Lower lobe of right lung (tissue), 2 donors: ENCODE data around the gene FMNL2. TPM values are rescaled to one million over a fixed set of nuclear protein-coding genes. Genes with fewer than 3 reads are reported as not detected.
A peak's percentile ranks its signal among the peaks of the same experiment; 100 is the strongest.

Source experiments
- ATAC-seq, 2 donors: fragments of 200-7000 bp; cut with Tn5 transposase; one replicate each; pipeline ENCODE4 v1.9.1; 2020 to 2022; ENCODE audit warnings: mild to moderate bottlenecking in 2 of 2, moderate library complexity in 2 of 2
- DNase-seq: peaks from one replicate; pipeline ENCODE4 v3.0.0-alpha.2; 2020
- H3K27ac ChIP-seq: fragments of 200-600 bp; one replicate; pipeline ENCODE4 v1.8.0; 2022
- H3K27me3 ChIP-seq: fragments of 200-600 bp; one replicate; pipeline ENCODE4 v1.8.0; 2022; ENCODE audit warnings: low read depth
- H3K36me3 ChIP-seq: fragments of 200-600 bp; one replicate; pipeline ENCODE4 v1.8.0; 2022; ENCODE audit warnings: mild to moderate bottlenecking
- H3K4me1 ChIP-seq: fragments of 200-600 bp; one replicate; pipeline ENCODE4 v1.8.0; 2022
- H3K4me3 ChIP-seq: fragments of 200-600 bp; one replicate; pipeline ENCODE4 v1.8.0; 2022; ENCODE audit warnings: mild to moderate bottlenecking
- H3K9me3 ChIP-seq: fragments of 200-600 bp; one replicate; pipeline ENCODE4 v1.8.0; 2022
- CTCF ChIP-seq: fragments of 200-600 bp; IDR thresholded peaks from one replicate; pipeline ENCODE4 v1.8.0; 2022; ENCODE audit warnings: antibody characterized with exemption, mild to moderate bottlenecking
- intact Hi-C: fragments of 100-400 bp; cut with DNase I; formaldehyde crosslinking; loops from one replicate; pipeline ENCODE4 v1.11.0; 2022
- total RNA-seq: library from RNA; stranded (reverse); fragmentation: NEBNext Ultra II Directional; extraction: Animal tissue kit (Norgen Biotek cat#: 25700); gene quantifications from one replicate; pipeline ENCODE4 v1.2.1, GENCODE V29; 2021
- donor health status: DM: no; HTN: yes; CAD: no; lungs with severe emphysema.

FMNL2 gene
- total RNA-seq, 1 donor from 2014 or later: 77.9 TPM

GRCh38 chr2:152413228-152414030 lies 78.5 kb downstream of the FMNL2 start:
- ATAC-seq (no peak), DNase-seq (no peak)
- no peaks in the 10 kb centered on the region for H3K27me3 ChIP-seq
- peaks cover 32% of the 10 kb centered on the region for H3K4me1 ChIP-seq
- H3K4me3 ChIP-seq: no peak overlapping the region
- intact Hi-C loops: no loop called here
- no peaks in the 10 kb centered on the region for H3K9me3 ChIP-seq
- TF ChIP-seq CTCF: no peak
- H3K36me3 ChIP-seq: no peaks in the 10 kb centered on the region
- no peak overlapping the region for H3K27ac ChIP-seq

- ATAC-seq (peak; percentile 25 to 53), DNase-seq (no peak)
- Histone ChIP-seq H3K36me3 (no peaks in the 10 kb centered on the region), H3K4me1 (peaks cover 36% of the 10 kb centered on the region), H3K9me3 (no peaks in the 10 kb centered on the region), H3K27me3 (no peaks in the 10 kb centered on the region), H3K27ac (no peak overlapping the region), H3K4me3 (no peak overlapping the region)
- no peak for TF ChIP-seq CTCF
- intact Hi-C loops: no loop called here
These were observed 80.3 kb downstream of the FMNL2 start for GRCh38 chr2:152415231-152415642.

GRCh38 chr2:152415796-152416195 lies 80.8 kb downstream of the FMNL2 start:
- no peaks in the 10 kb centered on the region for H3K9me3 ChIP-seq
- H3K27ac ChIP-seq: no peak overlapping the region
- H3K4me1 ChIP-seq: peaks cover 34% of the 10 kb centered on the region
- no peaks in the 10 kb centered on the region for H3K36me3 ChIP-seq
- no peak for DNase-seq
- intact Hi-C loops: no loop called here
- ATAC-seq: peak in 1 of 2 donors; percentile 9
- no peaks in the 10 kb centered on the region for H3K27me3 ChIP-seq
- TF ChIP-seq CTCF: no peak
- no peak overlapping the region for H3K4me3 ChIP-seq

- Histone ChIP-seq H3K36me3 (no peaks in the 10 kb centered on the region), H3K9me3 (no peaks in the 10 kb centered on the region), H3K27me3 (no peaks in the 10 kb centered on the region), H3K4me3 (no peak overlapping the region), H3K27ac (no peak overlapping the region), H3K4me1 (peaks cover 39% of the 10 kb centered on the region)
- no peak for DNase-seq
- ATAC-seq: peak in 1 of 2 donors; percentile 9
- intact Hi-C loops: no loop called here
- no peak for TF ChIP-seq CTCF
These were observed 83.7 kb downstream of the FMNL2 start for GRCh38 chr2:152418688-152419087.

- Histone ChIP-seq H3K4me3 (no peak overlapping the region), H3K27me3 (no peaks in the 10 kb centered on the region), H3K4me1 (peaks cover 37% of the 10 kb centered on the region), H3K36me3 (no peaks in the 10 kb centered on the region), H3K27ac (no peak overlapping the region), H3K9me3 (no peaks in the 10 kb centered on the region)
- ATAC-seq: no peak
- intact Hi-C loops: no loop called here
- no peak for TF ChIP-seq CTCF
- no peak for DNase-seq
These were observed 85.0 kb downstream of the FMNL2 start for GRCh38 chr2:152419944-152420343.
